GM18498 (cell line): ENCODE results near the gene MIB1.
A peak's percentile ranks its signal among the peaks of the same experiment; 100 is the strongest.

Experiments
- ATAC-seq: cut with Tn5 transposase; IDR thresholded peaks from one replicate; pipeline ENCODE4 v1.9.1; 2021; ENCODE audit warnings: mild to moderate bottlenecking, moderate library complexity; ENCODE audit not compliant: unreplicated experiment

The MIB1 gene

GRCh38 chr18:21808185-21808584 is 67.6 kb downstream of the MIB1 start:
- no peak for ATAC-seq

DNA sequence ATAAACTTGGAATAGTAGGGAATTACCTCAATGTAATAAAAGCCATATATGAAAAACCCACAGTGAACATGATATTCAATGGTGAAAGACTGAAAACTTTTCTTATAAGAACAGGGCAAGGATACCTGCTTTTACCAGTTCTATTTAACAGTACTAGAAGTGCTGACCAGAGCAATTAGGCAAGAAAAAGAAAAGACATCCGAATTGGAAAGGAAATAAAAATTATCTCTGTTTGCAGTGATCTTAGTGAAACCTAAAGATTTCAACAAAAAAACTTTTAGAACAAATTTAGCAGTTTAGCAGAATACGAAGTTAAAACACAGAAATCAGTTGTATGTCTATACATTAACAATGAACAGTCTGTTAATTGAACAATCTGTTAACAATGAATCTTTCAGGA is 69.1 kb downstream of the MIB1 start:
- ATAC-seq, result no peak

- ATAC-seq, result no peak
Observed at GRCh38 chr18:21815101-21815500, 74.5 kb downstream of the MIB1 start.

GRCh38 chr18:21820033-21820810 is 79.6 kb downstream of the MIB1 start:
- no peak for ATAC-seq

DNA sequence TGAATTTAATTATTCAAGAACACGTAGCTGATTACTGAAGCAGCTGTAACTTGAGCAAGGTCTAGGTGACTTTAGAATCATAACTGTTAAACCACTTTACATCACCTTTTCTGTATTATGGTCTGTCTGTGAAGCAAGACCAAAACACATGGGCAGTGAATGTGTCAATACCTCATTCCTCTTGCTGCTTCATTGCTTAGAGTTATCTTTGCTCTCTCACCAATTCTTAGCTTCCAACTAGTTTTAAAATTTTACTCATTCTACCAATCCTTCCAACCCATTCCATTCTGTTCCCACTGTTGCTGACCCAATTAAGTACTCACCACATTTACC is 80.2 kb downstream of the MIB1 start:
- ATAC-seq, result no peak

DNA sequence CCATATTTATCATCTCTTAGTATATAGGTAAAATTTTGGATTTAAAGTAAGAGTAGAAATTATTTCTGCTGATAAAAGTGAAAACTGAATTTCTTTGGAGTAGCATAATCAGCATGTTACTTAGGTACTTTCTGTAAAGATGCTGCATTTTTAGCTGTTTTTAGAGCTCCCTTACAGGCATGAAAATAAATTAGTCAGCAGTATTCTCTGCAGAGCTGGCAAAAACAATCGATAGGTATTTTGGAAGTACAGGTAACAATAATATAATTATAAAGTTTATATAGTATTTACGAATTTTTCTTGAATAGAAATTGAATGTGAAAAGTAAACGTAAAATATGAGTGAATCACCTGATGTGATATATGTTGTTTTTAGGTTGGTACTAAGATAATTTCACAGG is 83.3 kb downstream of the MIB1 start:
- no peak for ATAC-seq

DNA sequence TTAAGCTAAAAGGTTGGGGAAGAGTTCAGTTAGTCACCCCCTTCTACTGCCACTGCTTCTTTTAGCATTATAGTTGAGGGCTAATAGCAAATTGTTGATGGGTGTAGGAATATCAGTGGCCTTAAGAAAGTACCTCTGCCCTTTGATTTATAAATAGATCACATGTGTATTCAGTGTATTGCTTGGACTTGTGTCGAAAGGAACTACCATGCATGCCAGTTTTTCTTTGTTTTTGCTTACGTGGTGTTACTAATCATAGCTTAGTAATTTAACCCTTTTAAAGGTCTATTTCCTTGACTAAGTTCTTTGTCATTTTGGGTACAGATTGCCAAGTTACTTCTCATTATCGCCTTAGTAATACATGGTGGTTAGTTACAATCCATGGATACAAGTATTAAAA is 85.6 kb downstream of the MIB1 start:
- no peak for ATAC-seq

GRCh38 chr18:21826641-21827302 is 86.2 kb downstream of the MIB1 start:
- peak; percentile 61 for ATAC-seq

GRCh38 chr18:21830532-21830931 is 89.9 kb downstream of the MIB1 start:
- no peak for ATAC-seq

- no peak for ATAC-seq
Observed at GRCh38 chr18:21831413-21831831, 90.8 kb downstream of the MIB1 start.

GRCh38 chr18:21833604-21834298 is 93.2 kb downstream of the MIB1 start:
- ATAC-seq, result no peak

DNA sequence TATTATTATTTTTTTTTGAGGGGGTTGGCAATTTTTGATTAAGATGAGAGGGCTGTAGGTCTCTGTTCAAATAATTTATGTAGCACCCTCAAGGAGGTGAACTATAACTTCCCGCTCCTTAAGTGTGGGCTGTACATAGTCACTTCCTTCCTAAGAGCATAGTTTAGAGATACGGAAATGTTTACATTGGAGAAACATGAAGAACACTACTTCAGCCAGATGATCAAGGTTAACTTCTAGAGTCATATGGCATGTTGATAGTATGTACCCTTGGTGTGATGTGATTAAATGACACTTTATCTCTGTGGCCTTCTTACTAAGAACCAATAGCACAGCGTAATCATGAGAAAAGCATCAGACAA is 93.7 kb downstream of the MIB1 start:
- no peak for ATAC-seq

DNA sequence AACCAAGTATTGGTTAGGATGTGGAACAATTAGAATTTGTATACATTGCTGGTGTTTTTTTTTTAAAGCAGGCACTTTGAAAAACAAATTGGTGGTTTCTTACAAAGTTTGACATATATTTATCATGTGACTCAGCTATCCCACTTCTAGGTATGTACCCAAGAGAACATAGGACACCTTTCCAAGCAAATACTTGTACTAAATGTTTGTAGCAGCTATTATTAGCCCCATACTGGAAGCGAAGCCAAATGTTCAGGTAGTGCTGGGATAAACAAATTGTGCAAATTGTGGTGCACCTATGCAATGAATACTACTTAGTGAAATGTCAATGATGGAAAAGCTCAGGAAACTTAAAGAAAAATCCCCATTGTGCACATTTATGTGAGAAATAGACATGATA is 101.0 kb downstream of the MIB1 start:
- ATAC-seq, result no peak

- ATAC-seq, result no peak
Observed at GRCh38 chr18:21843341-21843740, 102.7 kb downstream of the MIB1 start.

GRCh38 chr18:21851327-21851961 is 110.9 kb downstream of the MIB1 start:
- no peak for ATAC-seq

- peak; percentile 94 for ATAC-seq
Observed at GRCh38 chr18:21853016-21853415, 112.4 kb downstream of the MIB1 start.

- no peak for ATAC-seq
Observed at GRCh38 chr18:21853775-21854552, 113.4 kb downstream of the MIB1 start.

- ATAC-seq, result no peak
Observed at GRCh38 chr18:21855432-21855831, 114.8 kb downstream of the MIB1 start.

GRCh38 chr18:21857871-21858270 is 117.3 kb downstream of the MIB1 start:
- no peak for ATAC-seq

- no peak for ATAC-seq
Observed at GRCh38 chr18:21858544-21858943, 118.0 kb downstream of the MIB1 start.

GRCh38 chr18:21864386-21864785 is 123.8 kb downstream of the MIB1 start:
- no peak for ATAC-seq
